ENCODE data around the gene MCFD2. TPM values are rescaled to one million over a fixed set of nuclear protein-coding genes. Genes with fewer than 3 reads are reported as not detected.

The MCFD2 gene
- total RNA-seq, 5 donors from 2014 or later (not counting 1 experiment from before 2014, with no cell fraction given): 30.8 to 44.0 (median 35.2) TPM

- 86% methylated on average over 1 of the region's 2 CpGs for WGBS (ENCODE audit: insufficient coverage)
- no peak for ATAC-seq (replicated peaks in 1 of 4)
- Histone ChIP-seq H3K36me3 (ENCODE audit: control insufficient read depth in 2 of 2, extremely low read depth in 1 of 2, insufficient read depth in 1 of 2, low read length in 1 of 2) (no peaks in the 10 kb centered on the region), H3K4me3 (ENCODE audit: control insufficient read depth in 1 of 2, extremely low read depth in 1 of 2, low read length in 1 of 2) (no peak overlapping the region), H3K9me3 (no peaks in the 10 kb centered on the region), H3K27me3 (replicated peaks in 1 of 2; ENCODE audit: control insufficient read depth in 2 of 2, extremely low read depth in 1 of 2, insufficient read depth in 2 of 2, low read length in 1 of 2) (peaks cover 0 to 12% of the 10 kb centered on the region in 2 experiments), H3K27ac (ENCODE audit: low read length) (no peak overlapping the region), H3K4me1 (ENCODE audit: control insufficient read depth in 1 of 2, extremely low read depth in 1 of 2, insufficient read depth in 2 of 2, low read length in 2 of 2) (no peaks in the 10 kb centered on the region)
- Mint-ChIP-seq H3K27me3 (peaks cover 5 to 7% of the 10 kb centered on the region in 2 donors), H3K27ac (no peak overlapping the region), H3K9me3 (no peaks in the 10 kb centered on the region), H3K36me3 (no peaks in the 10 kb centered on the region), H3K4me3 (no peak overlapping the region), H3K4me1 (peaks cover 0 to 5% (median 0%) of the 10 kb centered on the region in 3 donors)
- ChIA-PET CTCF (interaction anchor here (0.5 to 0.6 kb wide), 4 partner anchors 46 to 1083 kb away, joined by 3 to 7 read pairs (median 4); no protein-coding TSS in a partner anchor), POLR2A (no interaction called here)
- no peak for DNase-seq
Measured at GRCh38 chr2:46887028-46887885, 28.3 kb downstream of the MCFD2 start.

GRCh38 chr2:46886268-46887027, 29.2 kb downstream of the MCFD2 start:
- CTCF ChIA-PET: interaction anchor here (0.5 to 0.7 kb wide), 4 partner anchors 47 to 1082 kb away, joined by 3 to 7 read pairs (median 4); no protein-coding TSS in a partner anchor
- no peak for ATAC-seq (replicated peaks in 1 of 4)
- no peak overlapping the region for H3K27ac Mint-ChIP-seq

GRCh38 chr2:46885376-46885775, 30.2 kb downstream of the MCFD2 start:
- no peak overlapping the region for H3K27ac ChIP-seq (ENCODE audit: low read length)
- H3K9me3 ChIP-seq: no peaks in the 10 kb centered on the region
- no peak for ATAC-seq (replicated peaks in 1 of 4)
- WGBS (ENCODE audit: insufficient coverage): 60% methylated on average over 1 of the region's 4 CpGs
- peaks cover 0 to 18% of the 10 kb centered on the region in 2 experiments for H3K27me3 ChIP-seq (replicated peaks in 1 of 2; ENCODE audit: control insufficient read depth in 2 of 2, extremely low read depth in 1 of 2, insufficient read depth in 2 of 2, low read length in 1 of 2)
- Mint-ChIP-seq H3K4me1 (peaks cover 0 to 5% (median 0%) of the 10 kb centered on the region in 3 donors), H3K27me3 (peaks cover 5 to 7% of the 10 kb centered on the region in 2 donors), H3K36me3 (no peaks in the 10 kb centered on the region), H3K9me3 (no peaks in the 10 kb centered on the region), H3K4me3 (no peak overlapping the region), H3K27ac (no peak overlapping the region)
- ChIA-PET CTCF (interaction anchor here in 1 of 2 donors (1.2 kb wide), 1 partner anchor 10 kb away, joined by 3 read pairs; no protein-coding TSS in a partner anchor), POLR2A (interaction anchor here in 1 of 2 donors (0.7 kb wide), 1 partner anchor 11 kb away, joined by 4 read pairs; no protein-coding TSS in a partner anchor)
- H3K36me3 ChIP-seq (ENCODE audit: control insufficient read depth in 2 of 2, extremely low read depth in 1 of 2, insufficient read depth in 1 of 2, low read length in 1 of 2): no peaks in the 10 kb centered on the region
- no peak overlapping the region for H3K4me3 ChIP-seq (ENCODE audit: control insufficient read depth in 1 of 2, extremely low read depth in 1 of 2, low read length in 1 of 2)
- H3K4me1 ChIP-seq (ENCODE audit: control insufficient read depth in 1 of 2, extremely low read depth in 1 of 2, insufficient read depth in 2 of 2, low read length in 2 of 2): no peaks in the 10 kb centered on the region
- DNase-seq: no peak

More at GRCh38 chr2:46886268-46887027, 29.2 kb downstream of the MCFD2 start:
- Histone ChIP-seq H3K27me3 (replicated peaks in 1 of 2; ENCODE audit: control insufficient read depth in 2 of 2, extremely low read depth in 1 of 2, insufficient read depth in 2 of 2, low read length in 1 of 2) (peaks cover 0 to 17% of the 10 kb centered on the region in 2 experiments), H3K4me3 (ENCODE audit: control insufficient read depth in 1 of 2, extremely low read depth in 1 of 2, low read length in 1 of 2) (no peak overlapping the region), H3K4me1 (ENCODE audit: control insufficient read depth in 1 of 2, extremely low read depth in 1 of 2, insufficient read depth in 2 of 2, low read length in 2 of 2) (no peaks in the 10 kb centered on the region), H3K9me3 (no peaks in the 10 kb centered on the region), H3K36me3 (ENCODE audit: control insufficient read depth in 2 of 2, extremely low read depth in 1 of 2, insufficient read depth in 1 of 2, low read length in 1 of 2) (no peaks in the 10 kb centered on the region), H3K27ac (ENCODE audit: low read length) (no peak overlapping the region)
- POLR2A ChIA-PET: no interaction called here
- Mint-ChIP-seq H3K36me3 (no peaks in the 10 kb centered on the region), H3K9me3 (no peaks in the 10 kb centered on the region), H3K4me3 (no peak overlapping the region), H3K4me1 (peaks cover 0 to 5% (median 0%) of the 10 kb centered on the region in 3 donors), H3K27me3 (peaks cover 5 to 7% of the 10 kb centered on the region in 2 donors)
- 33% methylated on average over 1 of the region's 6 CpGs for WGBS (ENCODE audit: insufficient coverage)
- DNase-seq: no peak

GRCh38 chr2:46879511-46879910, 36.1 kb downstream of the MCFD2 start:
- ChIA-PET POLR2A (no interaction called here), CTCF (interaction anchor here in 1 of 2 donors (0.6 kb wide), 1 partner anchor 10 kb away, joined by 3 read pairs; no protein-coding TSS in a partner anchor)
- Histone ChIP-seq H3K4me1 (ENCODE audit: control insufficient read depth in 1 of 2, extremely low read depth in 1 of 2, insufficient read depth in 2 of 2, low read length in 2 of 2) (no peaks in the 10 kb centered on the region), H3K27me3 (replicated peaks in 1 of 2; ENCODE audit: control insufficient read depth in 2 of 2, extremely low read depth in 1 of 2, insufficient read depth in 2 of 2, low read length in 1 of 2) (peaks cover 0 to 22% of the 10 kb centered on the region in 2 experiments), H3K27ac (ENCODE audit: low read length) (no peak overlapping the region), H3K36me3 (ENCODE audit: control insufficient read depth in 2 of 2, extremely low read depth in 1 of 2, insufficient read depth in 1 of 2, low read length in 1 of 2) (no peaks in the 10 kb centered on the region), H3K4me3 (ENCODE audit: control insufficient read depth in 1 of 2, extremely low read depth in 1 of 2, low read length in 1 of 2) (no peak overlapping the region), H3K9me3 (no peaks in the 10 kb centered on the region)
- Mint-ChIP-seq H3K4me1 (no peaks in the 10 kb centered on the region), H3K27ac (no peak overlapping the region), H3K36me3 (no peaks in the 10 kb centered on the region), H3K27me3 (peaks cover 5 to 7% of the 10 kb centered on the region in 2 donors), H3K4me3 (no peak overlapping the region), H3K9me3 (no peaks in the 10 kb centered on the region)
- DNase-seq (no peak), ATAC-seq (replicated peaks in 1 of 4) (no peak)

- POLR2A ChIA-PET: no interaction called here
Measured at GRCh38 chr2:46878886-46879285, 36.7 kb downstream of the MCFD2 start.

GRCh38 chr2:46878240-46878877, 37.2 kb downstream of the MCFD2 start:
- H3K4me3 ChIP-seq (ENCODE audit: control insufficient read depth in 1 of 2, extremely low read depth in 1 of 2, low read length in 1 of 2): no peak overlapping the region
- ChIA-PET CTCF (no interaction called here), POLR2A (no interaction called here)
- Mint-ChIP-seq H3K4me3 (no peak overlapping the region), H3K9me3 (no peaks in the 10 kb centered on the region), H3K36me3 (no peaks in the 10 kb centered on the region), H3K27ac (no peak overlapping the region), H3K4me1 (no peaks in the 10 kb centered on the region), H3K27me3 (peaks cover 4% of the 10 kb centered on the region in 2 donors)
- no peak for ATAC-seq (replicated peaks in 1 of 4)
- DNase-seq: no peak
- H3K9me3 ChIP-seq: no peaks in the 10 kb centered on the region
- no peaks in the 10 kb centered on the region for H3K36me3 ChIP-seq (ENCODE audit: control insufficient read depth in 2 of 2, extremely low read depth in 1 of 2, insufficient read depth in 1 of 2, low read length in 1 of 2)
- 98% methylated on average over 4 of the region's 5 CpGs for WGBS (ENCODE audit: insufficient coverage)
- H3K27ac ChIP-seq (ENCODE audit: low read length): no peak overlapping the region
- H3K4me1 ChIP-seq (ENCODE audit: control insufficient read depth in 1 of 2, extremely low read depth in 1 of 2, insufficient read depth in 2 of 2, low read length in 2 of 2): no peaks in the 10 kb centered on the region
- peaks cover 0 to 31% of the 10 kb centered on the region in 2 experiments for H3K27me3 ChIP-seq (replicated peaks in 1 of 2; ENCODE audit: control insufficient read depth in 2 of 2, extremely low read depth in 1 of 2, insufficient read depth in 2 of 2, low read length in 1 of 2)

More at GRCh38 chr2:46878886-46879285, 36.7 kb downstream of the MCFD2 start:
- Histone ChIP-seq H3K27ac (ENCODE audit: low read length) (no peak overlapping the region), H3K36me3 (ENCODE audit: control insufficient read depth in 2 of 2, extremely low read depth in 1 of 2, insufficient read depth in 1 of 2, low read length in 1 of 2) (no peaks in the 10 kb centered on the region), H3K9me3 (no peaks in the 10 kb centered on the region), H3K27me3 (replicated peaks in 1 of 2; ENCODE audit: control insufficient read depth in 2 of 2, extremely low read depth in 1 of 2, insufficient read depth in 2 of 2, low read length in 1 of 2) (peaks cover 0 to 27% of the 10 kb centered on the region in 2 experiments), H3K4me1 (ENCODE audit: control insufficient read depth in 1 of 2, extremely low read depth in 1 of 2, insufficient read depth in 2 of 2, low read length in 2 of 2) (no peaks in the 10 kb centered on the region), H3K4me3 (ENCODE audit: control insufficient read depth in 1 of 2, extremely low read depth in 1 of 2, low read length in 1 of 2) (no peak overlapping the region)
- DNase-seq: no peak
- WGBS (ENCODE audit: insufficient coverage): 91% methylated on average over 4 of the region's 8 CpGs
- Mint-ChIP-seq H3K27me3 (peaks cover 4% of the 10 kb centered on the region in 2 donors), H3K27ac (no peak overlapping the region), H3K9me3 (no peaks in the 10 kb centered on the region), H3K4me1 (no peaks in the 10 kb centered on the region), H3K4me3 (no peak overlapping the region), H3K36me3 (no peaks in the 10 kb centered on the region)
- CTCF ChIA-PET: no interaction called here
- no peak for ATAC-seq (replicated peaks in 1 of 4)

Data from T-cell (primary cell).